M059J (cell line): ENCODE measurements around the gene OTULIN. TPM values are rescaled to one million over a fixed set of nuclear protein-coding genes. Genes with fewer than 3 reads are reported as not detected.
A peak's percentile ranks its signal among the peaks of the same experiment; 100 is the strongest.

ENCODE experiments used
- DNase-seq: peaks from one replicate; pipeline ENCODE4 v3.0.0-alpha.2; 2012; ENCODE audit warnings: low read depth
- total RNA-seq: library from RNA; depleted of rRNA; stranded (reverse); fragments of >200 nt; shearing (Covaris generic); gene quantifications from 2 replicates; pipeline ENCODE4 v1.2.3, GENCODE V29; 2014; rRNA removed

Gene OTULIN
- total RNA-seq, 1 experiment from 2014 or later: 58.9 TPM

GRCh38 chr5:14741801-14742440 is 77.4 kb downstream of the OTULIN start:
- no peak for DNase-seq

- DNase-seq: no peak
These were observed 78.0 kb downstream of the OTULIN start for GRCh38 chr5:14742498-14742897.

- peak; percentile 63 for DNase-seq
These were observed 79.2 kb downstream of the OTULIN start for GRCh38 chr5:14743601-14744295.

GRCh38 chr5:14744296-14745187 is 80.0 kb downstream of the OTULIN start:
- DNase-seq: no peak

- no peak for DNase-seq
These were observed 80.7 kb downstream of the OTULIN start for GRCh38 chr5:14745188-14745563.

- no peak for DNase-seq
These were observed 81.2 kb downstream of the OTULIN start for GRCh38 chr5:14745753-14746152.

GRCh38 chr5:14748180-14748900 is 83.8 kb downstream of the OTULIN start:
- DNase-seq: no peak

Other genes starting within 250 kb of the OTULIN start
- 13.3 and 24.7 TPM in 2 replicates for gene OTULINL, start 82.9 kb upstream of the OTULIN start, total RNA-seq
- 5.4 and 20.8 TPM in 2 replicates for gene ANKH, start 207.1 kb downstream of the OTULIN start, total RNA-seq